T-cell (primary cell): ENCODE data around the gene ADARB2. TPM values are rescaled to one million over a fixed set of nuclear protein-coding genes. Genes with fewer than 3 reads are reported as not detected.

ENCODE experiments used
- ATAC-seq, 4 experiments: fragments of 200-7000 bp in 3 of 4; fragments of 150-1000 bp in 1 of 4; cut with Tn5 transposase; replicated peaks in 1 of 4; 1 replicate in 3 of 4; 2 replicates in 1 of 4; pipeline ENCODE4 v1.10.0; 2021; ENCODE audit warnings: moderate library complexity in 3 of 4, mild to moderate bottlenecking in 2 of 4, moderate number of reproducible peaks in 1 of 4
- CTCF ChIA-PET, 2 donors: fragments of 300-600 bp; sonication (Branson Sonifier 250); formaldehyde crosslinking; loops; one replicate each; lab custom pipeline; 2022; ENCODE audit warnings: antibody characterized with exemption in 2 of 2; lab: Charles Lee
- POLR2A ChIA-PET, 2 donors: fragments of 300-600 bp; sonication (Branson Sonifier 250); formaldehyde crosslinking; loops; one replicate each; lab custom pipeline; 2022; ENCODE audit warnings: antibody characterized with exemption in 2 of 2; lab: Charles Lee
- DNase-seq, 35 experiments: peaks; one replicate each; pipeline versions ENCODE4 v3.0.0 to v3.0.0-alpha.2; 2013 to 2023
- H3K27ac ChIP-seq: one replicate; pipeline ENCODE4 v1.5.1; 2013; ENCODE audit warnings: low read length
- H3K27me3 ChIP-seq, 2 experiments: replicated peaks in 1 of 2; 1 replicate in 1 of 2; 2 replicates in 1 of 2; pipeline versions ENCODE4 v1.6.1 to v1.7.0; 2013; ENCODE audit warnings: low read length in 1 of 2, mixed read lengths in 1 of 2; ENCODE audit not compliant: control insufficient read depth in 2 of 2, insufficient read depth in 2 of 2; ENCODE audit errors: extremely low read depth in 1 of 2
- H3K36me3 ChIP-seq, 2 donors: 1 replicate in 1 of 2; 2 replicates in 1 of 2; pipeline versions ENCODE4 v1.6.1 to v1.7.0; 2013; ENCODE audit warnings: low read length in 1 of 2; ENCODE audit not compliant: control insufficient read depth in 2 of 2, insufficient read depth in 1 of 2; ENCODE audit errors: extremely low read depth in 1 of 2
- H3K4me1 ChIP-seq, 2 experiments: 1 replicate in 1 of 2; 2 replicates in 1 of 2; pipeline versions ENCODE4 v1.6.1 to v1.7.0; 2013; ENCODE audit warnings: low read length in 2 of 2, mixed read lengths in 1 of 2; ENCODE audit not compliant: insufficient read depth in 2 of 2, control insufficient read depth in 1 of 2; ENCODE audit errors: extremely low read depth in 1 of 2
- H3K4me3 ChIP-seq, 2 donors: 1 replicate in 1 of 2; 2 replicates in 1 of 2; pipeline versions ENCODE4 v1.5.1 to v1.7.0; 2013; ENCODE audit warnings: mild to moderate bottlenecking in 2 of 2, low read length in 1 of 2, moderate library complexity in 1 of 2; ENCODE audit not compliant: control insufficient read depth in 1 of 2; ENCODE audit errors: extremely low read depth in 1 of 2
- H3K9me3 ChIP-seq: 2 replicates; pipeline ENCODE4 v1.7.0; 2013
- H3K27ac Mint-ChIP-seq, 2 donors: one replicate each; pipeline ENCODE4 v1.8.0; 2020 to 2021; ENCODE audit warnings: mild to moderate bottlenecking in 2 of 2, mixed read lengths in 2 of 2
- H3K27me3 Mint-ChIP-seq, 2 donors: one replicate each; pipeline ENCODE4 v1.8.0; 2021 to 2022; ENCODE audit warnings: mixed read lengths in 2 of 2
- H3K36me3 Mint-ChIP-seq: one replicate; pipeline ENCODE4 v1.8.0; 2021; ENCODE audit warnings: mixed read lengths
- H3K4me1 Mint-ChIP-seq, 3 donors: one replicate each; pipeline ENCODE4 v1.8.0; 2020 to 2022; ENCODE audit warnings: mixed read lengths in 3 of 3, mild to moderate bottlenecking in 1 of 3
- H3K4me3 Mint-ChIP-seq, 3 donors: one replicate each; pipeline ENCODE4 v1.8.0; 2020 to 2022; ENCODE audit warnings: mild to moderate bottlenecking in 3 of 3, mixed read lengths in 3 of 3, moderate library complexity in 3 of 3
- H3K9me3 Mint-ChIP-seq, 3 donors: one replicate each; pipeline ENCODE4 v1.8.0; 2020 to 2022; ENCODE audit warnings: mixed read lengths in 3 of 3
- WGBS: methylation state at CpG from one replicate; pipeline ENCODE4 v1.1.5; 2013; ENCODE audit warnings: missing lambda C conversion rate; ENCODE audit not compliant: insufficient coverage; 5-methylcytosine and 5-hydroxymethylcytosine counted together
- total RNA-seq, 35 experiments: library from RNA in 6 of 35; stranded (reverse) in 6 of 35; fragments of 120-200 nt in 1 of 35; gene quantifications; one replicate each; pipeline versions ENCODE4 v1.2.1 to v1.2.4 and lab custom pipeline; 2013 to 2026

ADARB2 gene
- total RNA-seq, 5 donors from 2014 or later (not counting 1 experiment from before 2014, with no cell fraction given): 0.07 to 4.0 (median 0.41) TPM

GRCh38 chr10:1687623-1688150 lies 49.6 kb downstream of the ADARB2 start:
- ATAC-seq: no peak
- Histone ChIP-seq H3K36me3 (no peaks in the 10 kb centered on the region), H3K27ac (no peak overlapping the region), H3K4me1 (no peaks in the 10 kb centered on the region), H3K27me3 (peaks cover 0 to 26% of the 10 kb centered on the region in 2 experiments), H3K9me3 (no peaks in the 10 kb centered on the region), H3K4me3 (no peak overlapping the region)
- ChIA-PET POLR2A (no interaction called here), CTCF (no interaction called here)
- H3K4me3 Mint-ChIP-seq: no peak overlapping the region
- H3K27me3 Mint-ChIP-seq: peaks cover 29 to 39% of the 10 kb centered on the region in 2 donors
- H3K27ac Mint-ChIP-seq: no peak overlapping the region
- no peaks in the 10 kb centered on the region for H3K9me3 Mint-ChIP-seq
- no peak for DNase-seq
- no CpG with 5 or more reads among the region's 9 CpGs for WGBS
- H3K36me3 Mint-ChIP-seq: no peaks in the 10 kb centered on the region
- no peaks in the 10 kb centered on the region for H3K4me1 Mint-ChIP-seq

- ChIA-PET CTCF (interaction anchor here in 1 of 2 donors (0.7 kb wide), 1 partner anchor 8 kb away, joined by 7 read pairs; no protein-coding TSS in a partner anchor), POLR2A (no interaction called here)
- Histone ChIP-seq H3K36me3 (no peaks in the 10 kb centered on the region), H3K27me3 (peaks cover 0 to 26% of the 10 kb centered on the region in 2 experiments), H3K27ac (no peak overlapping the region), H3K9me3 (no peaks in the 10 kb centered on the region), H3K4me3 (no peak overlapping the region), H3K4me1 (no peaks in the 10 kb centered on the region)
- 100% methylated on average over 1 of the region's 5 CpGs for WGBS
- H3K36me3 Mint-ChIP-seq: no peaks in the 10 kb centered on the region
- no peaks in the 10 kb centered on the region for H3K4me1 Mint-ChIP-seq
- H3K4me3 Mint-ChIP-seq: no peak overlapping the region
- no peak for DNase-seq
- peaks cover 29 to 37% of the 10 kb centered on the region in 2 donors for H3K27me3 Mint-ChIP-seq
- ATAC-seq: no peak
- H3K9me3 Mint-ChIP-seq: no peaks in the 10 kb centered on the region
- no peak overlapping the region for H3K27ac Mint-ChIP-seq
Measured at GRCh38 chr10:1687190-1687589, 50.1 kb downstream of the ADARB2 start.

DNA sequence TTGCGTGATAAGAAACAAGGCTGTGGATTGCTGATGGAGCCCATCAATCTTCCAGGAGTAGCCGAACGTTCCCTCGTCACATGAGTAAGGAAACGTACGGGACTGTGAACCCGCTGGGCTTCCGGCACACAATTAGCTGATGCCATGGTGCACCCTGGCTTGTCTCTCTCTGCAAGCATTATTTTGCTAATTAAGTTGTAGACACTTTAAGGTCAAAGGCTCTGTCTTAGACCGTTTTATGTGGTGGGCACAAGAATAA lies 50.9 kb downstream of the ADARB2 start:
- peaks cover 22 to 30% of the 10 kb centered on the region in 2 donors for H3K27me3 Mint-ChIP-seq
- WGBS: 72% methylated on average over 6 of the region's 9 CpGs
- H3K4me1 Mint-ChIP-seq: no peaks in the 10 kb centered on the region
- no peak overlapping the region for H3K27ac ChIP-seq
- no peaks in the 10 kb centered on the region for H3K9me3 ChIP-seq
- H3K4me3 Mint-ChIP-seq: no peak overlapping the region
- no peaks in the 10 kb centered on the region for H3K9me3 Mint-ChIP-seq
- peaks cover 0 to 21% of the 10 kb centered on the region in 2 experiments for H3K27me3 ChIP-seq
- ChIA-PET POLR2A (no interaction called here), CTCF (no interaction called here)
- DNase-seq (no peak), ATAC-seq (no peak)
- H3K36me3 Mint-ChIP-seq: no peaks in the 10 kb centered on the region
- H3K4me1 ChIP-seq: no peaks in the 10 kb centered on the region
- H3K4me3 ChIP-seq: no peak overlapping the region
- no peak overlapping the region for H3K27ac Mint-ChIP-seq
- H3K36me3 ChIP-seq: no peaks in the 10 kb centered on the region

GRCh38 chr10:1685699-1686490 lies 51.4 kb downstream of the ADARB2 start:
- H3K4me1 ChIP-seq: no peaks in the 10 kb centered on the region
- H3K4me3 Mint-ChIP-seq: no peak overlapping the region
- H3K4me3 ChIP-seq: no peak overlapping the region
- H3K27me3 ChIP-seq: peaks cover 0 to 20% of the 10 kb centered on the region in 2 experiments
- POLR2A ChIA-PET: no interaction called here
- H3K9me3 Mint-ChIP-seq: no peaks in the 10 kb centered on the region
- ATAC-seq (no peak), DNase-seq (no peak)
- H3K4me1 Mint-ChIP-seq: peaks cover 0 to 1% (median 0%) of the 10 kb centered on the region in 3 donors
- H3K27me3 Mint-ChIP-seq: peaks cover 20 to 29% of the 10 kb centered on the region in 2 donors
- CTCF ChIA-PET: no interaction called here
- no peak overlapping the region for H3K27ac Mint-ChIP-seq
- H3K27ac ChIP-seq: no peak overlapping the region
- no peaks in the 10 kb centered on the region for H3K9me3 ChIP-seq
- no peaks in the 10 kb centered on the region for H3K36me3 ChIP-seq
- 71% methylated on average over 11 of the region's 15 CpGs for WGBS
- H3K36me3 Mint-ChIP-seq: no peaks in the 10 kb centered on the region

DNA sequence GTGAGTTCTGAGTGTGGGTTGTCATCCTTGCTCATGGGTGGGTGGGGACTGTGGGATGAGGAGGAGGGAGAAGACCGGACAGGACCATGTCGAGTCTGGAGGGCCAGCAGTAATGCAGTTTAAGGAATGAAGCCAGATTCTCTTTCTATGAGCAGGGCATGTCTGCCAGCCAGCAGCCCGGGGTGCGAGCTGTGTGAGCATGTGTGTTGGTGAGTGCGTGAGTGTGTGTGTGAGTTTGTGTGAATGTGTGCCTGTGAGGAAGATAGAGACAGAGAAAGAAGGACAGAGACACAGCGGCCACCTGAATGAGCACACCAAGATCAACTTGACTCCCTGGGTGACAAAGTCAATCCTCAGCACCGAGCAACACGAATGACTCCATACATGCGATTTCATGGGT lies 52.3 kb downstream of the ADARB2 start:
- no peak for ATAC-seq
- Histone ChIP-seq H3K4me3 (no peak overlapping the region), H3K36me3 (no peaks in the 10 kb centered on the region), H3K27me3 (peaks cover 0 to 13% of the 10 kb centered on the region in 2 experiments), H3K4me1 (no peaks in the 10 kb centered on the region), H3K27ac (no peak overlapping the region), H3K9me3 (no peaks in the 10 kb centered on the region)
- ChIA-PET CTCF (no interaction called here), POLR2A (no interaction called here)
- peaks cover 20% of the 10 kb centered on the region in 2 donors for H3K27me3 Mint-ChIP-seq
- no peak overlapping the region for H3K27ac Mint-ChIP-seq
- no peaks in the 10 kb centered on the region for H3K9me3 Mint-ChIP-seq
- H3K4me1 Mint-ChIP-seq: peaks cover 0 to 3% (median 0%) of the 10 kb centered on the region in 3 donors
- no peaks in the 10 kb centered on the region for H3K36me3 Mint-ChIP-seq
- DNase-seq: no peak
- no peak overlapping the region for H3K4me3 Mint-ChIP-seq
- 95% methylated on average over 5 of the region's 9 CpGs for WGBS

DNA sequence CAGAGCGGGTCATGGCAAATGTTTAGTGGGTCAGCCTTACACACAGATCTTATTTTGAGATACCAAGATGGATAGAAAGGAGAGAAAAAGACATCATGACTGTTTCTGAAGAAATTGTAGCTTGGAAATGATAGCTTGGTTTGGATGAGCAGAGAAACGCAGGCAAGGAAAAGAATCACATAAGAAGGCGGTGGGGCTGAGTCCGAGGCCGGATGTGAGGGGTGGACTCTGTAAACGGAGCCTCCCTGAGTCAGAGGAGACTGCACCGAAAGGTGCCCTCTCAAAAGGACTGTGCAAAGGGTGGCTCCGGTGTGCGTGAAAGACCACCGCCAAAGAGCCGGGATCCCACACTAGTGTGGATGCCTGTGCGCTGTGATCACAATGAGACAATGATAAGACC lies 53.7 kb downstream of the ADARB2 start:
- peaks cover 0 to 5% (median 0%) of the 10 kb centered on the region in 3 donors for H3K4me1 Mint-ChIP-seq
- H3K4me1 ChIP-seq: peaks cover 0 to 5% of the 10 kb centered on the region in 2 experiments
- H3K27me3 ChIP-seq: peaks cover 0 to 13% of the 10 kb centered on the region in 2 experiments
- H3K4me3 Mint-ChIP-seq: no peak overlapping the region
- H3K27me3 Mint-ChIP-seq: peaks cover 10 to 17% of the 10 kb centered on the region in 2 donors
- ChIA-PET CTCF (no interaction called here), POLR2A (no interaction called here)
- no peak for DNase-seq
- H3K27ac ChIP-seq: no peak overlapping the region
- H3K36me3 ChIP-seq: no peaks in the 10 kb centered on the region
- whole genome bisulfite sequencing: 96% methylated on average over 11 of the region's 12 CpGs
- H3K4me3 ChIP-seq: no peak overlapping the region
- no peaks in the 10 kb centered on the region for H3K36me3 Mint-ChIP-seq
- no peak for ATAC-seq
- H3K9me3 ChIP-seq: no peaks in the 10 kb centered on the region
- no peaks in the 10 kb centered on the region for H3K9me3 Mint-ChIP-seq
- no peak overlapping the region for H3K27ac Mint-ChIP-seq
